ENCODE measurements around the gene TBP.
"Not testable (repeated sequence)": the region's sequence is repeated elsewhere in the genome, so short reads cannot be mapped to it uniquely, and the experiment has no call there.

TBP gene

DNA sequence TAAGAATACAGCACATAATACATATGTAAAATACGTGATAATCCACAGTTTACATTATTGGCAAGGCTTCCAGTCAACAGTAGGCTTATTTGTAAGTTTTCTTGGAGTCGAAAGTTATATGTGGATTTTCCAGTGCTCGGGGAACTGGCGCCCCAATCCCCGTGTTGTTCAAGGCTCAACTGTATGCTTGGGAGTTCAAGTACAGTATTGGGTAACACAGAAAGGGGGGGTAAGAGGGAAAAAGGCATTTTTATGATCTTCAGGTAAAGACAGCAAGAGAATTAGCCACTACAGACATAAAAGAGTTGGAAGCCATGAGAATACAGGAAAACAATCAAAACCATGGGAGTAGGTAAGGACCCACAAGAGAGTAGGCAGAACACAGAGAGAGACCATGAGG is 17.5 kb upstream of the TBP start:
- no peak for DNase-seq

DNA sequence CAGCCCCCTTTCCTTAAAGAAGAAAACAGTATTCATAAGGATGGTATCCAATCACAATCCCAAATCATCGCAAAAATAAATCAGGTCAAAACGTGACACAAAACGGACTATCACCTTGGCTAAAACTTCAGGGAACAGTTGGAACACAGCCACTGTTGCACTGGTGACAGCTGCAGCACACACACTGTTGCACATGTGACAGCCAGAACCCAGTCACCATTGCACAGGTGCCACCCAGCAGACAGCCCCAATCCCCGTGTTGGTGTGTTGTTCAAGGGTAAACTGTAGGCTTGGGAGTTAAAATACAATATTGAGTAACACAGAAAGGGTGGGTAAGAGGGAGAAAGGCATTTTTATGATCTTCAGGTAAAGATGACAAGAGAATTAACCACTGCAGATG is 16.8 kb upstream of the TBP start:
- no peak for DNase-seq

GRCh38 chr6:170542031-170542719 is 12.0 kb upstream of the TBP start:
- DNase-seq = no peak

- DNase-seq = no peak
These were observed 8.8 kb upstream of the TBP start for GRCh38 chr6:170545405-170545804.

GRCh38 chr6:170552765-170553533 is 1.2 kb upstream of the TBP start, which contains the start of gene PSMB1:
Gene PSMB1 (minus strand): TSS chr6:170553307. CDS start chr6:170553242, 65 bp downstream.
- peak; percentile 86 to 87 for DNase-seq

- no peak for DNase-seq
These were observed 596 bp upstream of the TBP start for GRCh38 chr6:170553534-170554012.

GRCh38 chr6:170554796-170555137 is 598 bp downstream of the TBP start:
- no peak for DNase-seq

DNA sequence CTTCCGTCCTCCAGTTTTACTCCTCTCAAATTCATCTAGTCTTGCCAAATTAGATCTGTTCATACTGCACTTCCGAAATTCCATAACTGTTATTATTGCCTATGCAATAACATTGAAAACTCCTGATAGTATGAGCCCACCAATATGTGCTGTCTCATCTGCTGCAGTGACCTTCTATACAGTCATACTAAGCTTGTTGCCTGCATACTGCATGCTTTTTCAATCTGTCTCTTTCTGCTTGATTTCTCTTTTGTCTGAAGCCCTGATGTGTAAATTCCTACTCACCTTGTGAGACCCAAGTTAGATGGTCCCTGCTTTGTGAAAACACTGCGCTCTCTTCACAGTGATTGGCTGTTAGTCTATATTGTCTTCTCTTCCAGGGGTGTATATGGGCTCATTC is 1.1 kb downstream of the TBP start:
- no peak for DNase-seq

GRCh38 chr6:170561555-170561954 is 7.4 kb downstream of the TBP start:
- DNase-seq = no peak

DNA sequence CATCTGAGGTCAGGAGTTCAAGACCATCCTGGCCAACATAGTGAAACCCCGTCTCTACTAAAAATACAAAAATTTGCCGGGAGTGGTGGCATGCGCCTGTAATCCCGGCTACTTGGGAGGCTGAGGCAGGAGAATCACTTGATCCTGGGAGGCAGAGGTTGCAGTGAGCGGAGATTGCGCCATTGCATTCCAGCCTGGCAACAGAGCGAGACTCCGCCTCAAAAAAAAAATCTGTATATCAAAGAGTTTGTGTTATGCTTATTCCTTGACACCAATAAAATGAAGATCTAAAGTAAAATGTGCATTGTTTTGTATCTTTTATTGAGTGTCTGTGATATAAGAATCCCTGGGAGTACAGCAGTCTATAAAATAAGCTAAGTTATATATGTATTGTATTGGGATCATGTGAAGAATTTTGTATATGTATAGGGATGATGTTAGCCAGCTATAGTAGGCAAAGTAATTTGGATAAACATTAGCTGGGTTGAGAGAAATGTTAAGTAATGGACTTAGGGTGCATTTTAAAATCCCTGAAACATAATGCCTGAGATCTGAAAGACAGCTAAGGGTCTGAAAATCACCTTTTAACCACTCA is 10.9 kb downstream of the TBP start:
- no peak for DNase-seq

- no peak for DNase-seq
These were observed 18.7 kb downstream of the TBP start for GRCh38 chr6:170572704-170573466.

- DNase-seq = no peak
These were observed 21.1 kb downstream of the TBP start for GRCh38 chr6:170575250-170575649.

GRCh38 chr6:170578909-170579308 is 24.7 kb downstream of the TBP start:
- DNase-seq = no peak

- no peak for DNase-seq
These were observed 29.6 kb downstream of the TBP start for GRCh38 chr6:170583756-170584180.

DNA sequence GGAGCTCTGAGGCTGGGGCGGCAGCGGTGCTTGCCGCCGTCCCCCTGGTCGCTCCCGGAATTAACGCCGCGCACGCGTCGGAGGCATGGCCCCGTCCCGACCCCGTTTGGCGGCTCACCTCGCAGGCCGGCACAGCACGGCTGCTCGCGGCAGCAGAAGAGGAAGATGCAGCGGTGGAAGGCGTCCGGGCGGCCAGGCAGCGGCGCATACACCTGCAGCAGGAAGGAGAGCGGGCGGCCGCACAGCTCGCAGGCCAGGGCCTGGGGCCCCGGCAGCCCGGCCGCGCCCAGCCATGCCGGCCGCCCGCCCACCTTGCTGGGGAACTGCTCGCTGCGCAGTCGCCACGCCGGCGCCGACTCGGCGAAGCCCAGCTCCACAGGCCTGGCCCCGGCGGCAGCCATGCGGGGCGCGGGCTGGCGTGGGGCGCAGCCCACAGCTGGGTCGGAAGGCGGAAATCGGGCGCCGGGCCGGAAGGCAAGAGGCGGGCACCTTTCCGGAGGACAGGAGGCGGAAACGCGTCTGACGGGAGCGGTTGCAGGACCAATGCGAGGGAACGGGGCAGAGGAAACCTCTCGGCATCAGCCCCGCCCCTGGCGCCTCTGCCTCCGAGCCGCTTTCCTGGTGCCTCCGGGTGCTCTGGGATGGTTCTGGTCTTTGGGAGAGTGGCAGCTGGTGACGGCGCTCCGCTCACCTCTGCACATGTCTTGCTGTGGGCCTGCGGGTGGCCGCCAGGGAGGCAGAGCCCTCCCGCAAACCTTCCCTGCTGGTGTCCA is 30.2 kb downstream of the TBP start, which contains the start of gene PDCD2:
Gene PDCD2, minus strand, starts transcription at position 457 of the 773 bp plus-strand sequence. Its CDS starts 56 bp downstream, at position 401.
- DNase-seq = peak; percentile 92 to 94

DNA sequence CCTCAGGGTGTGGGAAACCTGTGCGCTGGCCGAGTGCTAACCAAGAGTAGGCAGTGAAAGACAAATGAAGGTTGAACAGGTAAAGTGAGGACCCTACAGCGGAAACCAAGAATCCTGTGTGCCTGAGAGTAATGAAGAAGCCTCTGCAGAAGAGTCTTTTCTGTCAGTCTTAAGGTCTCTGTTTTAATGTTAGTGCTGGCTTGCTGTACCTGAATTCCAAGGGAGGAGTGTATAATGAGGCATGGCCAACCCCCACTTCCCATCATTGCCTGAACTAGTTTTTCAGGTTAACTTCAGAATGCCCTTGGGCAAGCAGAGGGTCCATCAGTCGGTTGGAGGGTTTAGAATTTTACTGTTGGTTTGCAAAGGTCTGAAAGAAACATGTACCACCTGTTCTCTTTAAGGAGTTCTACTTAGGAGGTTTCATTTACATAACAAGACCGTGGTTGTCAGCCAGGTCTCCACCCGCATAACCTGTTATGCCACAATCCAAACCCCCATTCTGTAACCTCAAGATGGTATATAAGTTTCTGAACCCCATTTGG is 30.9 kb downstream of the TBP start:
- DNase-seq = no peak

DNA sequence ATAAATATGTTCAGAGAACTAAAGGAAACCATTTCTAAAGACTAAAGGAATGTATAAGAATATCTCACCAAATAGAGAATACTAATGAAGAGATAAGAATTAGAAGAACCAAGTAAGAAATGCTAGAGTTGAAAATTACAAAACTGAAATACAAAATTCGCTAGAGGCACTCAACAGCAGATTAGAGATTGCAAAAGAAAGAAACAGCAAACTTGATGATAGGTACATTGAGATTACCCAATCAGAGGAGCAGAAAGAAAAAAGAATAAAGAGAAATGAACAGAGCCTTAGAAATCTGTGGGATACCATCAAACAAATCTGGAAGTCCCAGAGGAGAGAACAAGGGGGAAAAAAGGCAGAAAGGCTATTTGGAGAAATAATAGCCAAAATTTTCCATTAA is 36.6 kb downstream of the TBP start:
- no peak for DNase-seq

- DNase-seq = no peak
These were observed 42.3 kb downstream of the TBP start for GRCh38 chr6:170596426-170596825.

DNA sequence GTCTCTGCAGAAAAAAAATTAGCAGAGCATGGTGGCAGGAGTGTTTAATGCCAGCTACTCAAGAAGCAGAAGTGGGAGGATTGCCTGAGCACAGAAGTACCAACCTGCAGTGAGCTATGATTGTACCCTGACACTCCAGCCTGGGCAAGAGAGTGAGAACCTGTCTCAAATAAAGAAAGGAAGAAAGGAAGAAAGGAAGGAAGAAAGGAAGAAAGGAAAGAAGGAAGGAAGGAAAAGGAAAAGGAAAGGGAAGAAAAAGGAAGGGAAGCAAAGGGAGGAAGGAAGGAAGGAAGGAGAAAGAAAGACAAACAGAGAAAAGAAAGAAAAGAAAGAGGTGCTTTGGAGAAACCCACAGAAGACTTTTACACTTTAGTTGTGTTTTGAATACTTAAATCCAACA is 43.1 kb downstream of the TBP start:
- DNase-seq = no peak

GRCh38 chr6:170605574-170606259 is 51.5 kb downstream of the TBP start:
- DNase-seq = no peak

GRCh38 chr6:170609225-170609624 is 55.1 kb downstream of the TBP start:
- DNase-seq = not testable (repeated sequence)
